ENCODE measurements around the gene MYBPC1. TPM values are rescaled to one million over a fixed set of nuclear protein-coding genes. Genes with fewer than 3 reads are reported as not detected.
A peak's percentile ranks its signal among the peaks of the same experiment; 100 is the strongest.

Gene MYBPC1
- total and polyA plus RNA-seq, 2 of the 13 experiments (the other 11 are each of a cell fraction or from before 2014, with no cell fraction given), result 0.31 to 0.53 TPM

GRCh38 chr12:101697197-101697929, 102.6 kb downstream of the MYBPC1 start, which contains the start of gene CHPT1 (continued):
- no peak for TF ChIP-seq IKZF4 (CRISPR knock-in tag; IDR thresholded peaks at IDR 0.05; ENCODE audit: borderline replicate concordance, low read depth, not compliant biosample characterization)
- no peak for TF ChIP-seq FOSL1 (CRISPR knock-in tag; IDR thresholded peaks at IDR 0.05; ENCODE audit: borderline replicate concordance)
- no peak for TF ChIP-seq ZNF383 (CRISPR knock-in tag; IDR thresholded peaks at IDR 0.05; ENCODE audit: borderline replicate concordance)
- no peak; the same call in 1 of the 2 replicates for TF ChIP-seq ZNF160 (CRISPR knock-in tag; IDR thresholded peaks at IDR 0.05)
- 0 out of 2 replicates have a peak, but pooled peaks have one; percentile 20 for TF ChIP-seq SNAPC4 (CRISPR knock-in tag; IDR thresholded peaks at IDR 0.05)
- no peak for TF ChIP-seq ZNF576 (CRISPR knock-in tag; IDR thresholded peaks at IDR 0.05)
- TF ChIP-seq DRAP1 (CRISPR knock-in tag; IDR thresholded peaks at IDR 0.05), result 0 out of 2 replicates have a peak, but pooled peaks have one; percentile 13
- no peak for TF ChIP-seq ZNF367 (CRISPR knock-in tag; IDR thresholded peaks at IDR 0.05; ENCODE audit: borderline replicate concordance)
- no peak for TF ChIP-seq ARHGAP35 (CRISPR knock-in tag; IDR thresholded peaks at IDR 0.05; ENCODE audit: borderline replicate concordance)
- TF ChIP-seq, protein P1, sequence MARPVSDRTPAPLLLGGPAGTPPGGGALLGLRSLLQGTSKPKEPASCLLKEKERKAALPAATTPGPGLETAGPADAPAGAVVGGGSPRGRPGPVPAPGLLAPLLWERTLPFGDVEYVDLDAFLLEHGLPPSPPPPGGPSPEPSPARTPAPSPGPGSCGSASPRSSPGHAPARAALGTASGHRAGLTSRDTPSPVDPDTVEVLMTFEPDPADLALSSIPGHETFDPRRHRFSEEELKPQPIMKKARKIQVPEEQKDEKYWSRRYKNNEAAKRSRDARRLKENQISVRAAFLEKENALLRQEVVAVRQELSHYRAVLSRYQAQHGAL (CRISPR knock-in tag; IDR thresholded peaks at IDR 0.05; ENCODE audit: not compliant biosample characterization), result no peak
- no peak for TF ChIP-seq ZBTB20 (CRISPR knock-in tag; IDR thresholded peaks at IDR 0.05; ENCODE audit: borderline replicate concordance, low read depth)
- TF ChIP-seq GPN1 (CRISPR knock-in tag; IDR thresholded peaks at IDR 0.05; ENCODE audit: borderline replicate concordance), result no peak
- no peak; the same call in 1 of the 2 replicates for TF ChIP-seq KMT2B (CRISPR knock-in tag; IDR thresholded peaks at IDR 0.05)
- no peak for TF ChIP-seq ZFP41 (CRISPR knock-in tag; IDR thresholded peaks at IDR 0.05; ENCODE audit: borderline replicate concordance)
- peak in 1 of 2 experiments; percentile 38; a peak in 1 of 4 replicates for TF ChIP-seq NR2F1 (CRISPR knock-in tag; IDR thresholded peaks at IDR 0.05)
- TF ChIP-seq SP4 (CRISPR knock-in tag; IDR thresholded peaks at IDR 0.05), result no peak
- TF ChIP-seq NCOA1 (CRISPR knock-in tag; IDR thresholded peaks at IDR 0.05), result no peak
- no peak for TF ChIP-seq ZNF253 (CRISPR knock-in tag; IDR thresholded peaks at IDR 0.05; ENCODE audit: borderline replicate concordance)
- TF ChIP-seq NFE2L1 (CRISPR knock-in tag; IDR thresholded peaks at IDR 0.05; ENCODE audit: borderline replicate concordance), result no peak
- no peak for TF ChIP-seq RNF219 (CRISPR knock-in tag; IDR thresholded peaks at IDR 0.05)
